GM10248 (cell line): ENCODE measurements around the gene OSR1.

Experiments
- CTCF ChIA-PET: fragments of 300-600 bp; sonication (Branson Sonifier 250); formaldehyde crosslinking; extraction: SDS; loops from one replicate; lab custom pipeline; 2021; ENCODE audit warnings: antibody characterized with exemption; lab: Yijun Ruan, JAX
- POLR2A ChIA-PET: fragments of 350-650 bp; sonication (Branson Sonifier 250); formaldehyde crosslinking; extraction: SDS; loops from one replicate; lab custom pipeline; 2020; ENCODE audit warnings: antibody characterized with exemption; lab: Yijun Ruan, JAX
- DNase-seq: peaks from one replicate; pipeline ENCODE4 v3.0.0; 2012; ENCODE audit errors: extremely low spot score
- TF ChIP-seq, protein P1 (sequence below): IDR thresholded peaks from 2 replicates; pipeline ENCODE4 v1.5.1; 2012; ENCODE audit warnings: mild to moderate bottlenecking, low read depth; ENCODE audit errors: extremely low read depth, missing control alignments, control extremely low read depth

Gene OSR1

DNA sequence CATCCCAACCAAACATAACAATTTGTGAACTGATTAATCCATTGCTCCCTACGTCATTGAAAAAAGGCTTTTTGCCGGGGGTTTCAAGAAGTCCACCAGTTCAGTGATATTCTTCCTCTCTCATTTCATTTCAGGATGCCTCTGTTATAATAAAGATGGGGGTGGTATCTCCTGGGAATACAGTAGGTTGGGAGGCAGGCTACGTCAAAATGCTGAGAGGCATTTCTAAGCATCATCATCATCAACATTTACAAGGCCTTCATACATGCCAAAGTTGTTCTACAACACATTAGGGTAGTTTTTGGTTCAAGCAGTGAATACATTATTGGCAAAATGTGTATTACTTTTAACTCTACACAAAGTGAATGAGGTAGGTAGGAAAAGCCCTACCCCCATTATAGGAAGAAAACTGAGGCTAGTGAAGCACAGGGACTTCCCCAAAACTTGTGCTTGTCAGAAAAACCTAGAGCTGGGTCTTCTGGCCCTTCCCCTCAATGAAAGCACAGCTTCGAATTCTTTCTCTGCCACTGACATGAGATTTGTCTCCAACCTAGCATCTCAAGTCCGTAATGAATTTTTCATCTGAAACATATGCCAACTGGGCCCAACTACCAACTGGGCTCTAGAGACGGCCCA lies 11.3 kb downstream of the OSR1 start:
- POLR2A ChIA-PET: interaction anchor here (0.5 kb wide), 1 partner anchor 773 kb away, joined by 10 read pairs; no protein-coding TSS in a partner anchor
- peak; percentile 37 for DNase-seq
- CTCF ChIA-PET: interaction anchor here (1.1 to 2.2 kb wide), 8 partner anchors 9 to 814 kb away, joined by 3 to 7 read pairs (median 4); no protein-coding TSS in a partner anchor
- TF ChIP-seq, protein P1, sequence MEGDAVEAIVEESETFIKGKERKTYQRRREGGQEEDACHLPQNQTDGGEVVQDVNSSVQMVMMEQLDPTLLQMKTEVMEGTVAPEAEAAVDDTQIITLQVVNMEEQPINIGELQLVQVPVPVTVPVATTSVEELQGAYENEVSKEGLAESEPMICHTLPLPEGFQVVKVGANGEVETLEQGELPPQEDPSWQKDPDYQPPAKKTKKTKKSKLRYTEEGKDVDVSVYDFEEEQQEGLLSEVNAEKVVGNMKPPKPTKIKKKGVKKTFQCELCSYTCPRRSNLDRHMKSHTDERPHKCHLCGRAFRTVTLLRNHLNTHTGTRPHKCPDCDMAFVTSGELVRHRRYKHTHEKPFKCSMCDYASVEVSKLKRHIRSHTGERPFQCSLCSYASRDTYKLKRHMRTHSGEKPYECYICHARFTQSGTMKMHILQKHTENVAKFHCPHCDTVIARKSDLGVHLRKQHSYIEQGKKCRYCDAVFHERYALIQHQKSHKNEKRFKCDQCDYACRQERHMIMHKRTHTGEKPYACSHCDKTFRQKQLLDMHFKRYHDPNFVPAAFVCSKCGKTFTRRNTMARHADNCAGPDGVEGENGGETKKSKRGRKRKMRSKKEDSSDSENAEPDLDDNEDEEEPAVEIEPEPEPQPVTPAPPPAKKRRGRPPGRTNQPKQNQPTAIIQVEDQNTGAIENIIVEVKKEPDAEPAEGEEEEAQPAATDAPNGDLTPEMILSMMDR: no peak

DNA sequence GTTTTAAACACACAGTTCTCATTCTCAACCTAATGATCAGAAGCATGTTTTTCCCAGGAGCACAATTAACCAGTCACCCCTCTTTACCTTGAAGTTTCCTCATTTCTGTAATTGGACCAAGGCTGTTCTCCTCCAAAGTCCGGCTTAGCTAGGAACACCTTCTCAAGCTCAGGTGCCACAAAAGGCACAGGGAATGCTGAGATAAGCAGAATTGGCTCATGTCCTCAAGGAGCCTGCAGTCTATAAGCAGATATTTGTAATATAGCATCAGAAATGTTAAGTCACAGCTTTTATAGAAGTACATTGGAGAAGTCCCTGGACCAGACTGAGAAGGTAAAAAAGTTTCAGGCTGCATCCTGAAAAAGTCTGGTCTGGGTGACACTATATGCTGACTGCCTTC lies 20.7 kb downstream of the OSR1 start:
- TF ChIP-seq, protein P1: no peak
- ChIA-PET POLR2A (no interaction called here), CTCF (interaction anchor here (0.9 to 4.1 kb wide), 5 partner anchors 9 to 63 kb away, joined by 3 to 17 read pairs (median 5); no protein-coding TSS in a partner anchor)
- no peak for DNase-seq

DNA sequence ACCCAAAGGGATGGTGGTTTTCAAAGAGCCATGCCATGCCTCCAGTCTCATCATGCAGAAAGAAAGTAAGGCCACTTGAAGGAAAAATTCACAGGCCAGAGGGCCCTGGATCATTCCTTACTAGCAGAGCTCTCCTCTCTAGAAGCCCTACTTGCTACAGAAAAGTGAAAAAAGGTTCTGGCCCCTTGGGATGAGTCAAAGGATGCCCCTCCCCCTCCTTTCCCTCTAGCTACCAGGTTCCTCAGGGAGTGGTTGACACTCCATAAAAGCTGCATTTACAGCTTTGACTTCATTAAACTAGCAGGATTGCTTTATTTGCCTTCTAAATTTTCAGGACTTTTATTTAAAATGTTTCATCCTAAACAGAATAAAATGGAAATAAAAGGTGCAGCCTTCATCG lies 21.2 kb downstream of the OSR1 start:
- TF ChIP-seq, protein P1: no peak
- DNase-seq: no peak
- CTCF ChIA-PET: interaction anchor here (0.9 to 4.1 kb wide), 4 partner anchors 9 to 13 kb away, joined by 3 to 17 read pairs (median 6); no protein-coding TSS in a partner anchor
- POLR2A ChIA-PET: no interaction called here

DNA sequence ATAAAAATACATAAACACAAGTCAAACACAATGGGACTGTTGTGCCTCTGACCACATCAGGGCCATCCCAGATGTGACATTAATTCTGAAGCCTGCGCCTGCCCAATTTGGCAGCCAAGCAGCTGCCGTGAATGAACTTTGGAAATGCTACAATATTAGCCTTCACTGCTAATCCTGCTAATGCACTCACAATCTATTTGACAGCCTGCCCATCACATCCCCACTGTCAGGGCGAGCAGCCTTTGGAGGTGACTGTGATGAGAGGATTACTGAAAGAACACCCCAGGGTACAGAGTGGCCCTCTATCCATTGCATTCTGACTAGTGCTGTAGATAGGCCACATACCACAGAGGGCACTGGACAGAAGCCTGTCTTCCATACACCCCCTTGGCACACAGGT lies 21.6 kb downstream of the OSR1 start:
- no peak for DNase-seq
- TF ChIP-seq, protein P1: no peak
- POLR2A ChIA-PET: no interaction called here
- CTCF ChIA-PET: interaction anchor here (1.7 to 4.1 kb wide), 3 partner anchors 9 to 13 kb away, joined by 5 to 17 read pairs (median 7); no protein-coding TSS in a partner anchor

DNA sequence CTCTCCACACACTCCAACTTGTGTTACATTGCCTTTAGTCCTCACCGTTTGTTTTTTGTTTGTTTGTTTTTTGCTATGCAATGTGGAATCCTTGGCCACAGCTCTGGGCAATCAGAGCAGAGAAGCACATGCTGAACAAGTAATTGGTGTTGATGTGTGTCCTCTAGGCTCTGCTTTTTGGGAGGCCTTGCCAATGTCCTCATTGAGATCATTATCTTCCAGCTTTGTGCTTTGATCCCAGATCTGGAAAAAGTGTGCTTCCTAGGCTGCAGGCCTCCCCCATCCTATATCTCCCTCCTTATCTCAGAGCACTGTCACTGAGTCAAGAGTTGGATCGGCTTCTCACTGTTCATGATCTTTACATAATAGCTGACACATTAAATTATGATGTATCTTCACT lies 25.9 kb downstream of the OSR1 start:
- no peak for DNase-seq
- CTCF ChIA-PET: interaction anchor here (1.1 to 1.8 kb wide), 2 partner anchors 17 to 19 kb away, joined by 3 to 6 read pairs; no protein-coding TSS in a partner anchor
- TF ChIP-seq, protein P1: no peak
- POLR2A ChIA-PET: no interaction called here

DNA sequence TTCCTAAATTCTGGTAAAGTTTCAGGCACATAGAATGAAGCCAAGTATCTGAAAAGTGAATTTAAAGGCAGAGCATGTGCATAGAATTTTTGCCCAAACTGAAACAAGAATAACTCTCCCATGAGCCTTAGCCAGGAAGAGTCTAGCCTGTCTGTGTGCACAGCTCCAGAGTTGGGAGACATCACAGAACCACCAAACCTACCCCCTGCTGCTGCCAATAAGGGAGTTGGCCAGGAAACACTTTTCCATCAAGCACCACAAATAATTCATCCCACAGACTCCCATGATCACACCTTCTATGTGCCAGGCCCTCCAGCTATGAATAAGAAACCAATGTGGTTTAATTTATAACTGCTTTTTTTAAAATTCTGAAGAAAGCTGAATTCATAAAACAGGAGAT lies 27.0 kb downstream of the OSR1 start:
- DNase-seq: no peak
- ChIA-PET CTCF (no interaction called here), POLR2A (no interaction called here)
- TF ChIP-seq, protein P1: no peak
